PC-9 (cell line): ENCODE measurements around the gene NQO2. TPM values are rescaled to one million over a fixed set of nuclear protein-coding genes. Genes with fewer than 3 reads are reported as not detected.

ENCODE experiments used
- BruUV-seq: library from RNA; stranded (reverse); fragments of 400-500 nt; replicated peaks from 2 replicates; lab custom pipeline; 2021; lab: Mats Ljungman, UMichigan
- CTCF ChIA-PET: fragments of 300-600 bp; sonication (Branson Sonifier 250); formaldehyde crosslinking; loops from one replicate; lab custom pipeline; 2022; ENCODE audit warnings: antibody characterized with exemption; lab: Charles Lee
- POLR2A ChIA-PET: fragments of 300-600 bp; sonication (Branson Sonifier 250); formaldehyde crosslinking; loops from one replicate; lab custom pipeline; 2022; ENCODE audit warnings: antibody characterized with exemption; ENCODE audit not compliant: unreplicated experiment; lab: Charles Lee
- DNase-seq, 2 experiments: peaks; one replicate each; pipeline versions ENCODE4 v3.0.0 to v3.0.0-alpha.2; 2015 to 2022; ENCODE audit warnings: mixed read lengths in 1 of 2
- H2AFZ ChIP-seq: fragments of 200-600 bp; sonication (generic); 2 replicates; pipeline ENCODE4 v1.8.1; 2017; ENCODE audit warnings: antibody characterized with exemption
- H3F3A ChIP-seq: fragments of 200-600 bp; sonication (generic); 2 replicates; pipeline ENCODE4 v1.8.1; 2017; ENCODE audit warnings: antibody characterized with exemption, mild to moderate bottlenecking, low read depth; ENCODE audit not compliant: insufficient read depth
- H3K27ac ChIP-seq: fragments of 200-600 bp; sonication (generic); 2 replicates; pipeline ENCODE4 v1.6.1; 2016; ENCODE audit warnings: mixed run types
- H3K27me3 ChIP-seq: fragments of 200-600 bp; sonication (generic); 2 replicates; pipeline ENCODE4 v1.6.1; 2016; ENCODE audit warnings: low read depth, mixed run types; ENCODE audit not compliant: insufficient read depth
- H3K36me3 ChIP-seq: fragments of 200-600 bp; sonication (generic); 2 replicates; pipeline ENCODE4 v1.6.1; 2016; ENCODE audit warnings: low read depth, mixed run types
- H3K4me1 ChIP-seq: fragments of 200-600 bp; sonication (generic); replicated peaks from 2 replicates; pipeline ENCODE4 v1.6.1; 2016; ENCODE audit warnings: mixed run types; ENCODE audit not compliant: insufficient read depth
- H3K4me2 ChIP-seq: fragments of 200-600 bp; sonication (generic); 2 replicates; pipeline ENCODE4 v1.6.1; 2017; ENCODE audit warnings: mixed run types
- H3K4me3 ChIP-seq: fragments of 200-600 bp; sonication (generic); 2 replicates; pipeline ENCODE4 v1.6.1; 2016; ENCODE audit warnings: mixed run types
- H3K79me2 ChIP-seq: fragments of 200-600 bp; sonication (generic); 2 replicates; pipeline ENCODE4 v1.6.1; 2017; ENCODE audit warnings: low read depth, mixed run types
- H3K9me2 ChIP-seq: fragments of 200-600 bp; sonication (generic); 2 replicates; pipeline ENCODE4 v1.8.1; 2017; ENCODE audit warnings: mild to moderate bottlenecking; ENCODE audit not compliant: insufficient read depth
- H3K9me3 ChIP-seq: fragments of 200-600 bp; sonication (generic); 2 replicates; pipeline ENCODE4 v1.8.1; 2016; ENCODE audit warnings: low read depth; ENCODE audit not compliant: insufficient read depth
- H4K20me1 ChIP-seq: fragments of 200-600 bp; sonication (generic); 2 replicates; pipeline ENCODE4 v1.8.1; 2017; ENCODE audit not compliant: insufficient read depth
- EZH2 ChIP-seq: fragments of 200-600 bp; sonication (generic); IDR thresholded peaks from 2 replicates; pipeline ENCODE4 v1.8.0; 2017; ENCODE audit warnings: antibody characterized with exemption, low read depth
- intact Hi-C: fragments of 100-400 bp; cut with micrococcal nuclease; formaldehyde crosslinking; loops from one replicate; pipeline ENCODE4 v1.10.0; 2022; ENCODE audit not compliant: unreplicated experiment
- total RNA-seq: library from RNA; stranded (reverse); gene quantifications from 2 replicates; pipeline ENCODE4 v1.2.3, GENCODE V29; 2021
- TF ChIP-seq, protein P1 (sequence below): fragments of 200-600 bp; sonication (generic); conservative IDR thresholded peaks from 2 replicates; pipeline ENCODE4 v1.6.1; 2017; ENCODE audit warnings: mixed run types, antibody characterized with exemption, mild to moderate bottlenecking, moderate library complexity

Gene NQO2
- total RNA-seq, 1 experiment from 2014 or later = 82.9 TPM

DNA sequence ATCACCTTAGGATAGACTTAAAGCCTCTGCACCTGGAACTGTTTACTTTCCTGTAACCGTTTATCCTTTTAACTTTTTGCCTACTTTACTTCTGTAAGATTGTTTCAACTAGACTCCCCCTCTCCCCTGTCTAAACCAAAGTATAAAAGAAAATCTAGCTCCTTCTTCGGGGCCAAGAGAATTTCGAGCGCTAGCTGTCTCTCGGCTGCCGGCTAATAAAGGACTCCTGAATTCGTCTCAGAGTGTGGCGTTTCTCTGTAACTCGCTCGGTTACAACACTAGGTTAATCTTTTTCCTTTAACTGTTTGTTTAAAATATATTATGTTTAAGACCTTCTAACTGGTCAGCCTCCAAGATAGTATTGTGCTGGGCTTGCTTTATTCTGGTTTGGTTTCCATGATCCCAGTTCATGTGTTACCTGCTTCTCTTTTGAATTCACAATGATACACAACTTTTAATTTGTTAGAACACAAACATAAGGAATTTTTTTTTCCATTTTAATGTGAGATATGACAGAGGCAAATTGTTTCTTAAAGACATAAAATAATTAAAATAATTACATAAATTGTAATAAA lies 8.7 kb upstream of the NQO2 start:
- H3K4me3 ChIP-seq = peak overlapping the region; percentile 83
- H3K36me3 ChIP-seq = no peaks in the 10 kb centered on the region
- CTCF ChIA-PET = interaction anchor here (1.4 to 1.5 kb wide), 2 partner anchors 8 to 63 kb away, joined by 5 to 9 read pairs; no protein-coding TSS in a partner anchor
- peak overlapping the region; percentile 96 for H3K4me2 ChIP-seq
- H3K27me3 ChIP-seq = no peaks in the 10 kb centered on the region
- BruUV-seq = no TSS peak
- H4K20me1 ChIP-seq = no peaks in the 10 kb centered on the region
- no peaks in the 10 kb centered on the region for H3K9me3 ChIP-seq
- intact Hi-C loops = loop anchor here (2.0 kb wide), 1 partner anchor 128 kb away; the partner anchor contains the start of gene BPHL
- peaks cover 47% of the 10 kb centered on the region for H3F3A ChIP-seq
- no peaks in the 10 kb centered on the region for H3K9me2 ChIP-seq
- peak overlapping the region; percentile 72 for H2AFZ ChIP-seq
- DNase-seq = no peak
- H3K4me1 ChIP-seq = peaks cover 32% of the 10 kb centered on the region
- no peaks in the 10 kb centered on the region for H3K79me2 ChIP-seq
- POLR2A ChIA-PET = interaction anchor here (0.6 to 1.3 kb wide), 4 partner anchors 113 to 1681 kb away, joined by 3 to 8 read pairs (median 4); partner anchors contain the start of gene WRNIP1
- H3K27ac ChIP-seq = peak overlapping the region; percentile 99
- TF ChIP-seq EZH2 = no peak
- TF ChIP-seq, protein P1, sequence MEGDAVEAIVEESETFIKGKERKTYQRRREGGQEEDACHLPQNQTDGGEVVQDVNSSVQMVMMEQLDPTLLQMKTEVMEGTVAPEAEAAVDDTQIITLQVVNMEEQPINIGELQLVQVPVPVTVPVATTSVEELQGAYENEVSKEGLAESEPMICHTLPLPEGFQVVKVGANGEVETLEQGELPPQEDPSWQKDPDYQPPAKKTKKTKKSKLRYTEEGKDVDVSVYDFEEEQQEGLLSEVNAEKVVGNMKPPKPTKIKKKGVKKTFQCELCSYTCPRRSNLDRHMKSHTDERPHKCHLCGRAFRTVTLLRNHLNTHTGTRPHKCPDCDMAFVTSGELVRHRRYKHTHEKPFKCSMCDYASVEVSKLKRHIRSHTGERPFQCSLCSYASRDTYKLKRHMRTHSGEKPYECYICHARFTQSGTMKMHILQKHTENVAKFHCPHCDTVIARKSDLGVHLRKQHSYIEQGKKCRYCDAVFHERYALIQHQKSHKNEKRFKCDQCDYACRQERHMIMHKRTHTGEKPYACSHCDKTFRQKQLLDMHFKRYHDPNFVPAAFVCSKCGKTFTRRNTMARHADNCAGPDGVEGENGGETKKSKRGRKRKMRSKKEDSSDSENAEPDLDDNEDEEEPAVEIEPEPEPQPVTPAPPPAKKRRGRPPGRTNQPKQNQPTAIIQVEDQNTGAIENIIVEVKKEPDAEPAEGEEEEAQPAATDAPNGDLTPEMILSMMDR = no peak

- no peaks in the 10 kb centered on the region for H3K9me3 ChIP-seq
- DNase-seq = no peak
- no peaks in the 10 kb centered on the region for H3K27me3 ChIP-seq
- no peak overlapping the region for H3K4me2 ChIP-seq
- H3F3A ChIP-seq = peaks cover 34% of the 10 kb centered on the region
- no peaks in the 10 kb centered on the region for H3K79me2 ChIP-seq
- BruUV-seq = no TSS peak
- H3K4me3 ChIP-seq = no peak overlapping the region
- peaks cover 18% of the 10 kb centered on the region for H3K4me1 ChIP-seq
- H3K27ac ChIP-seq = no peak overlapping the region
- intact Hi-C loops = no loop called here
- CTCF ChIA-PET = no interaction called here
- H3K36me3 ChIP-seq = no peaks in the 10 kb centered on the region
- no peaks in the 10 kb centered on the region for H3K9me2 ChIP-seq
- POLR2A ChIA-PET = no interaction called here
- no peak overlapping the region for H2AFZ ChIP-seq
- H4K20me1 ChIP-seq = no peaks in the 10 kb centered on the region
- TF ChIP-seq, protein P1 = no peak
- no peak for TF ChIP-seq EZH2
Observed at GRCh38 chr6:2992330-2992979, 7.2 kb upstream of the NQO2 start.

DNA sequence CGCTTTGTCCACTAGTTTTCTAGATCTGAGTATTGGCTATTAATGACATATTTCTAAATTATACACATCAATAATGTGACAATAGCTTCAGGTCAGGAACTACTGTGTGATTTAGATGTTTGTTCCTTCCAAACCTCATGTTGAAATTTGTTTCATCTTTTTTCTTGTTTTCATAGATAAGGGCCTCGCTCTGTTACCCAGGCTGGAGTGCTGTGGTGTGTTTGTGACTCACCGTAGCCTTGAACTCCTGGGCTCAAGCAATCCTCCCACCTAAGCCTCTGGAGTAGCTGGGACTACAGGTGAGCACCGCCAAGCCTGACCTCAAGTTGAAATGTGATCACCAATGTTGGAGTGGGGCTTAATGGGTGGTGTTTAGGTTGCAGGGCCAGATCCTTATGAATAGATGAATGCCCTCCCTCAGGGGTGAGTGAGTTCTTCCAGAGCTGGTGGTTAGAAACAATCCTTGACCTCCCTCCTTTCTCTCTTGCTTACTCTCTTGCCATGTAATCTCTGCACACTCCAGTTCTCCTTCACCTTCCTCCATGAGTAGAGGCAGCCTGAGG lies 5.9 kb upstream of the NQO2 start:
- Histone ChIP-seq H2AFZ (no peak overlapping the region), H3K27ac (no peak overlapping the region), H3K9me2 (no peaks in the 10 kb centered on the region), H3K4me1 (peaks cover 15% of the 10 kb centered on the region), H3K79me2 (no peaks in the 10 kb centered on the region), H3F3A (peaks cover 20% of the 10 kb centered on the region), H3K4me3 (no peak overlapping the region), H3K4me2 (no peak overlapping the region), H3K36me3 (no peaks in the 10 kb centered on the region), H4K20me1 (no peaks in the 10 kb centered on the region), H3K9me3 (no peaks in the 10 kb centered on the region), H3K27me3 (no peaks in the 10 kb centered on the region)
- ChIA-PET CTCF (interaction anchor here (0.6 kb wide), 1 partner anchor 43 kb away, joined by 8 read pairs; no protein-coding TSS in a partner anchor), POLR2A (no interaction called here)
- TF ChIP-seq EZH2 = no peak
- TF ChIP-seq, protein P1 = no peak
- no peak for DNase-seq
- intact Hi-C loops = no loop called here
- BruUV-seq = no TSS peak
